Endodermal cell (in vitro differentiated cells): ENCODE data around the gene TOMM34. TPM values are rescaled to one million over a fixed set of nuclear protein-coding genes. Genes with fewer than 3 reads are reported as not detected.

Source experiments
- DNase-seq: peaks from one replicate; pipeline ENCODE4 v3.0.0-alpha.2; 2017
- H3K27ac ChIP-seq: 2 replicates; pipeline ENCODE4 v1.5.1; 2013; ENCODE audit warnings: mild to moderate bottlenecking, low read depth, low read length, moderate library complexity
- H3K27me3 ChIP-seq: 2 replicates; pipeline ENCODE4 v1.6.1; 2013; ENCODE audit warnings: mild to moderate bottlenecking, low read length, moderate library complexity; ENCODE audit not compliant: insufficient read depth, control insufficient read depth, poor library complexity, severe bottlenecking
- H3K36me3 ChIP-seq: 2 replicates; pipeline ENCODE4 v1.7.0; 2013; ENCODE audit warnings: mild to moderate bottlenecking, low read length, moderate library complexity; ENCODE audit not compliant: control insufficient read depth, insufficient read depth
- H3K4me1 ChIP-seq: one replicate; pipeline ENCODE4 v1.7.0; 2013; ENCODE audit warnings: low read length; ENCODE audit not compliant: control insufficient read depth, insufficient read depth
- H3K4me3 ChIP-seq: 2 replicates; pipeline ENCODE4 v1.5.1; 2013; ENCODE audit warnings: mild to moderate bottlenecking, low read length, moderate library complexity
- H3K9ac ChIP-seq: 2 replicates; pipeline ENCODE4 v1.6.1; 2013; ENCODE audit warnings: mild to moderate bottlenecking, low read length, moderate library complexity; ENCODE audit not compliant: poor library complexity, severe bottlenecking; ENCODE audit errors: extremely low read depth
- H3K9me3 ChIP-seq: 2 replicates; pipeline ENCODE4 v1.6.1; 2013; ENCODE audit warnings: mild to moderate bottlenecking, low read length, moderate library complexity; ENCODE audit not compliant: control insufficient read depth
- H3K27ac Mint-ChIP-seq: 2 replicates; pipeline ENCODE4 v1.8.0; 2020; ENCODE audit warnings: mixed read lengths
- H3K27me3 Mint-ChIP-seq: 2 replicates; pipeline ENCODE4 v1.8.0; 2021; ENCODE audit warnings: mild to moderate bottlenecking, mixed read lengths; ENCODE audit not compliant: insufficient read depth
- H3K36me3 Mint-ChIP-seq: 2 replicates; pipeline ENCODE4 v1.8.0; 2020; ENCODE audit warnings: low read depth, mixed read lengths
- H3K4me1 Mint-ChIP-seq: 2 replicates; pipeline ENCODE4 v1.8.0; 2020; ENCODE audit warnings: mixed read lengths
- H3K4me3 Mint-ChIP-seq: 2 replicates; pipeline ENCODE4 v1.8.0; 2020; ENCODE audit warnings: mild to moderate bottlenecking, moderate library complexity, mixed read lengths
- H3K9me3 Mint-ChIP-seq: 2 replicates; pipeline ENCODE4 v1.8.0; 2020; ENCODE audit warnings: mild to moderate bottlenecking, mixed read lengths
- CTCF ChIP-seq: fragments of 200-600 bp; sonication (generic); conservative IDR thresholded peaks from 2 replicates; pipeline ENCODE4 v1.5.0; 2021; ENCODE audit warnings: antibody characterized with exemption, mild to moderate bottlenecking
- WGBS, 2 experiments: methylation state at CpG; one replicate each; pipeline versions ENCODE4 v1.1.5 to v1.1.7; 2013; ENCODE audit warnings: missing lambda C conversion rate in 2 of 2, mixed read lengths in 1 of 2; ENCODE audit not compliant: insufficient coverage in 1 of 2, insufficient read length in 1 of 2; 5-methylcytosine and 5-hydroxymethylcytosine counted together
- total RNA-seq, 2 donors: library from RNA; stranded (reverse); fragmentation: NEBNext Ultra II Directional in 1 of 2; extraction: Animal tissue kit (Norgen Biotek cat#: 25700) in 1 of 2; gene quantifications; 2 replicates in 1 of 2; 3 replicates in 1 of 2; pipeline ENCODE4 v1.2.1, GENCODE V29; 2021

TOMM34 gene
- total RNA-seq, 2 donors from 2014 or later: 43.6 to 43.9 TPM

GRCh38 chr20:44961011-44961869 is 1.0 kb upstream of the TOMM34 start:
- 33 to 40% methylated on average over 4 of the region's 4 CpGs for WGBS, 2 experiments
- Mint-ChIP-seq H3K36me3 (peaks cover 18% of the 10 kb centered on the region), H3K4me1 (peaks cover 42% of the 10 kb centered on the region), H3K27ac (peak overlapping the region; percentile 66), H3K4me3 (peak overlapping the region; percentile 80), H3K9me3 (peaks cover 1% of the 10 kb centered on the region), H3K27me3 (peaks cover 19% of the 10 kb centered on the region)
- Histone ChIP-seq H3K4me1 (peaks cover 8% of the 10 kb centered on the region), H3K4me3 (peak overlapping the region; percentile 80), H3K27ac (no peak overlapping the region), H3K36me3 (peaks cover 10% of the 10 kb centered on the region), H3K9me3 (no peaks in the 10 kb centered on the region), H3K9ac (no peak overlapping the region), H3K27me3 (peaks cover 19% of the 10 kb centered on the region)
- DNase-seq: no peak
- TF ChIP-seq CTCF: no peak

GRCh38 chr20:44959638-44960102 is 527 bp downstream of the TOMM34 start:
- peaks cover 8% of the 10 kb centered on the region for H3K4me1 ChIP-seq
- DNase-seq: peak; percentile 67
- WGBS, 2 experiments: 12 to 16% methylated on average over 3 to 12 of the region's 13 CpGs
- Mint-ChIP-seq H3K36me3 (peaks cover 34% of the 10 kb centered on the region), H3K4me3 (peak overlapping the region; percentile 80), H3K9me3 (peaks cover 1% of the 10 kb centered on the region), H3K27ac (peak overlapping the region; percentile 95), H3K4me1 (peaks cover 48% of the 10 kb centered on the region), H3K27me3 (peaks cover 17% of the 10 kb centered on the region)
- peak overlapping the region; percentile 80 for H3K4me3 ChIP-seq
- no peak overlapping the region for H3K27ac ChIP-seq
- peaks cover 26% of the 10 kb centered on the region for H3K36me3 ChIP-seq
- peaks cover 19% of the 10 kb centered on the region for H3K27me3 ChIP-seq
- H3K9me3 ChIP-seq: no peaks in the 10 kb centered on the region
- H3K9ac ChIP-seq: peak overlapping the region; percentile 71
- peak; percentile 33 for TF ChIP-seq CTCF

GRCh38 chr20:44959082-44959637 is 1.0 kb downstream of the TOMM34 start:
- Mint-ChIP-seq H3K27me3 (peaks cover 17% of the 10 kb centered on the region), H3K27ac (peak overlapping the region; percentile 95)
- 46 to 49% methylated on average over 7 to 8 of the region's 8 CpGs for WGBS, 2 experiments

More at GRCh38 chr20:44959082-44959637, 1.0 kb downstream of the TOMM34 start:
- peak overlapping the region; percentile 71 for H3K9ac ChIP-seq
- no peak overlapping the region for H3K27ac ChIP-seq
- Mint-ChIP-seq H3K9me3 (peaks cover 1% of the 10 kb centered on the region), H3K36me3 (peaks cover 37% of the 10 kb centered on the region), H3K4me3 (peak overlapping the region; percentile 80), H3K4me1 (peaks cover 51% of the 10 kb centered on the region)
- H3K4me3 ChIP-seq: peak overlapping the region; percentile 80
- peaks cover 31% of the 10 kb centered on the region for H3K36me3 ChIP-seq
- no peaks in the 10 kb centered on the region for H3K9me3 ChIP-seq
- peaks cover 16% of the 10 kb centered on the region for H3K27me3 ChIP-seq
- TF ChIP-seq CTCF: no peak
- peaks cover 11% of the 10 kb centered on the region for H3K4me1 ChIP-seq
- no peak for DNase-seq
